ENCODE results near the gene ZDHHC3. TPM values are rescaled to one million over a fixed set of nuclear protein-coding genes. Genes with fewer than 3 reads are reported as not detected.

The ZDHHC3 gene
- total RNA-seq, 1 experiment from 2014 or later = 58.0 TPM

- ChIA-PET POLR2A (no interaction called here), CTCF (no interaction called here)
- Mint-ChIP-seq H3K36me3 (peaks cover 25% of the 10 kb centered on the region), H3K9me3 (peaks cover 10% of the 10 kb centered on the region), H3K27me3 (ENCODE audit: low read depth) (no peaks in the 10 kb centered on the region), H3K4me3 (no peak overlapping the region), H3K4me1 (peaks cover 14% of the 10 kb centered on the region), H3K27ac (no peak overlapping the region)
- TF ChIP-seq USF1 (CRISPR knock-in tag; IDR thresholded peaks at IDR 0.05) (no peak), E2F5 (CRISPR knock-in tag; IDR thresholded peaks at IDR 0.05) (no peak), STAT6 (CRISPR knock-in tag; conservative IDR thresholded peaks at IDR 0.05; ENCODE audit: low read depth) (no peak), GRHL2 (CRISPR knock-in tag; IDR thresholded peaks at IDR 0.05; ENCODE audit: insufficient replicate concordance, severe bottlenecking) (no peak), ZNF423 (CRISPR knock-in tag; IDR thresholded peaks at IDR 0.05) (no peak), ZNF263 (CRISPR knock-in tag; IDR thresholded peaks at IDR 0.05; ENCODE audit: low read depth) (no peak), FOXP1 (CRISPR knock-in tag; IDR thresholded peaks at IDR 0.05; ENCODE audit: borderline replicate concordance) (no peak), NR3C1 (CRISPR knock-in tag; conservative IDR thresholded peaks at IDR 0.05; ENCODE audit: low read depth) (no peak), ERG (CRISPR knock-in tag; IDR thresholded peaks at IDR 0.05) (no peak)
- TF ChIP-seq, protein P1, sequence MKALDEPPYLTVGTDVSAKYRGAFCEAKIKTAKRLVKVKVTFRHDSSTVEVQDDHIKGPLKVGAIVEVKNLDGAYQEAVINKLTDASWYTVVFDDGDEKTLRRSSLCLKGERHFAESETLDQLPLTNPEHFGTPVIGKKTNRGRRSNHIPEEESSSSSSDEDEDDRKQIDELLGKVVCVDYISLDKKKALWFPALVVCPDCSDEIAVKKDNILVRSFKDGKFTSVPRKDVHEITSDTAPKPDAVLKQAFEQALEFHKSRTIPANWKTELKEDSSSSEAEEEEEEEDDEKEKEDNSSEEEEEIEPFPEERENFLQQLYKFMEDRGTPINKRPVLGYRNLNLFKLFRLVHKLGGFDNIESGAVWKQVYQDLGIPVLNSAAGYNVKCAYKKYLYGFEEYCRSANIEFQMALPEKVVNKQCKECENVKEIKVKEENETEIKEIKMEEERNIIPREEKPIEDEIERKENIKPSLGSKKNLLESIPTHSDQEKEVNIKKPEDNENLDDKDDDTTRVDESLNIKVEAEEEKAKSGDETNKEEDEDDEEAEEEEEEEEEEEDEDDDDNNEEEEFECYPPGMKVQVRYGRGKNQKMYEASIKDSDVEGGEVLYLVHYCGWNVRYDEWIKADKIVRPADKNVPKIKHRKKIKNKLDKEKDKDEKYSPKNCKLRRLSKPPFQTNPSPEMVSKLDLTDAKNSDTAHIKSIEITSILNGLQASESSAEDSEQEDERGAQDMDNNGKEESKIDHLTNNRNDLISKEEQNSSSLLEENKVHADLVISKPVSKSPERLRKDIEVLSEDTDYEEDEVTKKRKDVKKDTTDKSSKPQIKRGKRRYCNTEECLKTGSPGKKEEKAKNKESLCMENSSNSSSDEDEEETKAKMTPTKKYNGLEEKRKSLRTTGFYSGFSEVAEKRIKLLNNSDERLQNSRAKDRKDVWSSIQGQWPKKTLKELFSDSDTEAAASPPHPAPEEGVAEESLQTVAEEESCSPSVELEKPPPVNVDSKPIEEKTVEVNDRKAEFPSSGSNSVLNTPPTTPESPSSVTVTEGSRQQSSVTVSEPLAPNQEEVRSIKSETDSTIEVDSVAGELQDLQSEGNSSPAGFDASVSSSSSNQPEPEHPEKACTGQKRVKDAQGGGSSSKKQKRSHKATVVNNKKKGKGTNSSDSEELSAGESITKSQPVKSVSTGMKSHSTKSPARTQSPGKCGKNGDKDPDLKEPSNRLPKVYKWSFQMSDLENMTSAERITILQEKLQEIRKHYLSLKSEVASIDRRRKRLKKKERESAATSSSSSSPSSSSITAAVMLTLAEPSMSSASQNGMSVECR (CRISPR knock-in tag; IDR thresholded peaks at IDR 0.05; ENCODE audit: borderline replicate concordance) = no peak
- TF ChIP-seq, protein P2, sequence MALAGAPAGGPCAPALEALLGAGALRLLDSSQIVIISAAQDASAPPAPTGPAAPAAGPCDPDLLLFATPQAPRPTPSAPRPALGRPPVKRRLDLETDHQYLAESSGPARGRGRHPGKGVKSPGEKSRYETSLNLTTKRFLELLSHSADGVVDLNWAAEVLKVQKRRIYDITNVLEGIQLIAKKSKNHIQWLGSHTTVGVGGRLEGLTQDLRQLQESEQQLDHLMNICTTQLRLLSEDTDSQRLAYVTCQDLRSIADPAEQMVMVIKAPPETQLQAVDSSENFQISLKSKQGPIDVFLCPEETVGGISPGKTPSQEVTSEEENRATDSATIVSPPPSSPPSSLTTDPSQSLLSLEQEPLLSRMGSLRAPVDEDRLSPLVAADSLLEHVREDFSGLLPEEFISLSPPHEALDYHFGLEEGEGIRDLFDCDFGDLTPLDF (CRISPR knock-in tag; IDR thresholded peaks at IDR 0.05) = no peak
- TF ChIP-seq, protein P3, sequence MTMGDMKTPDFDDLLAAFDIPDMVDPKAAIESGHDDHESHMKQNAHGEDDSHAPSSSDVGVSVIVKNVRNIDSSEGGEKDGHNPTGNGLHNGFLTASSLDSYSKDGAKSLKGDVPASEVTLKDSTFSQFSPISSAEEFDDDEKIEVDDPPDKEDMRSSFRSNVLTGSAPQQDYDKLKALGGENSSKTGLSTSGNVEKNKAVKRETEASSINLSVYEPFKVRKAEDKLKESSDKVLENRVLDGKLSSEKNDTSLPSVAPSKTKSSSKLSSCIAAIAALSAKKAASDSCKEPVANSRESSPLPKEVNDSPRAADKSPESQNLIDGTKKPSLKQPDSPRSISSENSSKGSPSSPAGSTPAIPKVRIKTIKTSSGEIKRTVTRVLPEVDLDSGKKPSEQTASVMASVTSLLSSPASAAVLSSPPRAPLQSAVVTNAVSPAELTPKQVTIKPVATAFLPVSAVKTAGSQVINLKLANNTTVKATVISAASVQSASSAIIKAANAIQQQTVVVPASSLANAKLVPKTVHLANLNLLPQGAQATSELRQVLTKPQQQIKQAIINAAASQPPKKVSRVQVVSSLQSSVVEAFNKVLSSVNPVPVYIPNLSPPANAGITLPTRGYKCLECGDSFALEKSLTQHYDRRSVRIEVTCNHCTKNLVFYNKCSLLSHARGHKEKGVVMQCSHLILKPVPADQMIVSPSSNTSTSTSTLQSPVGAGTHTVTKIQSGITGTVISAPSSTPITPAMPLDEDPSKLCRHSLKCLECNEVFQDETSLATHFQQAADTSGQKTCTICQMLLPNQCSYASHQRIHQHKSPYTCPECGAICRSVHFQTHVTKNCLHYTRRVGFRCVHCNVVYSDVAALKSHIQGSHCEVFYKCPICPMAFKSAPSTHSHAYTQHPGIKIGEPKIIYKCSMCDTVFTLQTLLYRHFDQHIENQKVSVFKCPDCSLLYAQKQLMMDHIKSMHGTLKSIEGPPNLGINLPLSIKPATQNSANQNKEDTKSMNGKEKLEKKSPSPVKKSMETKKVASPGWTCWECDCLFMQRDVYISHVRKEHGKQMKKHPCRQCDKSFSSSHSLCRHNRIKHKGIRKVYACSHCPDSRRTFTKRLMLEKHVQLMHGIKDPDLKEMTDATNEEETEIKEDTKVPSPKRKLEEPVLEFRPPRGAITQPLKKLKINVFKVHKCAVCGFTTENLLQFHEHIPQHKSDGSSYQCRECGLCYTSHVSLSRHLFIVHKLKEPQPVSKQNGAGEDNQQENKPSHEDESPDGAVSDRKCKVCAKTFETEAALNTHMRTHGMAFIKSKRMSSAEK (CRISPR knock-in tag; IDR thresholded peaks at IDR 0.05; ENCODE audit: borderline replicate concordance) = no peak
- TF ChIP-seq, protein P4, sequence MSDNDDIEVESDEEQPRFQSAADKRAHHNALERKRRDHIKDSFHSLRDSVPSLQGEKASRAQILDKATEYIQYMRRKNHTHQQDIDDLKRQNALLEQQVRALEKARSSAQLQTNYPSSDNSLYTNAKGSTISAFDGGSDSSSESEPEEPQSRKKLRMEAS (CRISPR knock-in tag; IDR thresholded peaks at IDR 0.05) = no peak
- no peak for DNase-seq (ENCODE audit: low spot score)
- ATAC-seq = no peak
Measured at GRCh38 chr3:44981220-44981619, 5.2 kb upstream of the ZDHHC3 start.
